H1 (cell line): Measurements from ENCODE around the gene RPLP2. TPM values are rescaled to one million over a fixed set of nuclear protein-coding genes. Genes with fewer than 3 reads are reported as not detected.

ENCODE experiments used
- CBX5 ChIP-seq: fragments of 300-800, 300-1000 bp; sonication (generic); IDR thresholded peaks from 2 replicates; pipeline ENCODE4 v1.7.1; 2016; ENCODE audit warnings: antibody characterized with exemption, low read length, low read depth
- CREB1 ChIP-seq: IDR thresholded peaks from 2 replicates; pipeline ENCODE4 v1.6.1; 2012; ENCODE audit warnings: inconsistent platforms
- EGR1 ChIP-seq: IDR thresholded peaks from 2 replicates; pipeline ENCODE4 v1.6.1; 2011; ENCODE audit warnings: low read depth, low read length, borderline replicate concordance
- GABPA ChIP-seq: IDR thresholded peaks from 2 replicates; pipeline ENCODE4 v1.6.1; 2011; ENCODE audit warnings: mild to moderate bottlenecking, low read length, moderate library complexity, borderline replicate concordance; ENCODE audit not compliant: insufficient read depth
- KDM1A ChIP-seq: fragments of 200-600, 300-600 bp; sonication (generic); IDR thresholded peaks from 2 replicates; pipeline ENCODE4 v1.7.1; 2016; ENCODE audit warnings: mild to moderate bottlenecking, low read length, borderline replicate concordance
- KDM4A ChIP-seq: IDR thresholded peaks from one replicate; pipeline ENCODE4 v1.7.1; 2012; ENCODE audit warnings: low read depth, mild to moderate bottlenecking, moderate library complexity, low read length, inconsistent platforms; ENCODE audit not compliant: severe bottlenecking
- KDM5A ChIP-seq: fragments of 200-600 bp; IDR thresholded peaks from 2 replicates; pipeline ENCODE4 v1.7.1; 2012; ENCODE audit warnings: mild to moderate bottlenecking, low read length, inconsistent platforms, mixed read lengths
- POU5F1 ChIP-seq: IDR thresholded peaks from 2 replicates; pipeline ENCODE4 v1.6.1; 2011; ENCODE audit warnings: low read depth, mild to moderate bottlenecking, low read length, moderate library complexity
- SP1 ChIP-seq: IDR thresholded peaks from 2 replicates; pipeline ENCODE4 v1.6.1; 2011; ENCODE audit warnings: low read depth, low read length
- TCF12 ChIP-seq: IDR thresholded peaks from 2 replicates; pipeline ENCODE4 v1.6.1; 2011; ENCODE audit warnings: low read depth, mild to moderate bottlenecking, low read length
- USF2 ChIP-seq: IDR thresholded peaks from 2 replicates; pipeline ENCODE4 v1.6.1; 2011; ENCODE audit warnings: low read length, improper control_type of control experiment
- YY1 ChIP-seq: IDR thresholded peaks from 2 replicates; pipeline ENCODE4 v1.6.1; 2011; ENCODE audit warnings: low read depth, mild to moderate bottlenecking, low read length
- polyA plus RNA-seq, 7 experiments: library from polyadenylated mRNA; depleted of rRNA in 3 of 7; stranded (reverse) in 5 of 7; unstranded in 2 of 7; fragments of >200 nt in 5 of 7; fragments of 200-250 nt in 2 of 7; gene quantifications; 1 replicate in 5 of 7; 2 replicates in 1 of 7; 4 replicates in 1 of 7; pipeline versions ENCODE4 v1.2.1 to v1.2.3, GENCODE V29; 2011 to 2013; ENCODE audit warnings: missing spikeins in 2 of 7, mixed read lengths in 2 of 7
- total RNA-seq: library from RNA; stranded (reverse); fragmentation: NEBNext Ultra II Directional; extraction: Animal tissue kit (Norgen Biotek cat#: 25700); gene quantifications from 2 replicates; pipeline ENCODE4 v1.2.1, GENCODE V29; 2021

Gene RPLP2
- total and polyA plus RNA-seq, 2 of the 8 experiments (the other 6 are each of a cell fraction or from before 2014, with no cell fraction given), result 1,789 to 2,106 TPM

GRCh38 chr11:833114-833791 lies 23.5 kb downstream of the RPLP2 start (continued):
- TF ChIP-seq CBX5, result no peak
- TF ChIP-seq YY1, result 0 out of 2 replicates have a peak, but pooled peaks have one; percentile 17
- TF ChIP-seq KDM1A, result no peak
- TF ChIP-seq KDM5A, result no peak
- TF ChIP-seq EGR1, result no peak
- TF ChIP-seq CREB1, result peak; percentile 48; the same call in 1 of the 2 replicates
- TF ChIP-seq POU5F1, result no peak
- no peak for TF ChIP-seq SP1
- TF ChIP-seq USF2, result no peak
- peak; percentile 22 for TF ChIP-seq KDM4A
- TF ChIP-seq GABPA, result no peak
- TF ChIP-seq TCF12, result no peak
